GM19455 (cell line): Measurements from ENCODE around the gene NCR2.

Experiments
- ATAC-seq: cut with Tn5 transposase; IDR thresholded peaks from one replicate; pipeline ENCODE4 v1.9.1; 2021; ENCODE audit not compliant: unreplicated experiment

Gene NCR2

DNA sequence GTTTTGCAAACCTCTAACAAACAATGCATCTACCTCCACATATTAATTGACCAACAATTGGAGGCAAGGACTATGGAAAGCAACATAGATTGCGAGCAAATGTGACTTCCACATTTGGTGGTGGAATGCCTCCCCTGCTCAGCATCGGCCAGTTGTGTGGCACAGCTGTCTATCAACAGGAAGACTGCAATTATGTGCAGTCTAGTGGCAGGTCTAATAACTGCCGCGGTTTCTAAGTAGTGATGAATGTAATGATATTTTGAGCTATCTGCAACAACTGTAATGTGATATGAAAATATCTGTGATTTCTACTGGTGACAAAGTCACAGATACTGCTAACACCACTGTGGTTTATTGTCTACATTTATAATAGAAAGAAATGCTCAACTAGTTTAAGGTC lies 56.8 kb downstream of the NCR2 start:
- no peak for ATAC-seq

- ATAC-seq = no peak
Observed at GRCh38 chr6:41396335-41396734, 60.9 kb downstream of the NCR2 start.

- no peak for ATAC-seq
Observed at GRCh38 chr6:41399424-41399823, 64.0 kb downstream of the NCR2 start.
